Stimulated activated CD8-positive, alpha-beta memory T cell treated with anti-CD3 and anti-CD28 coated beads, Interleukin-2, amount 100 ng/mL, for 1 hour (primary cell): ENCODE data around the gene ZNF215.
"Not testable (repeated sequence)": the region's sequence is repeated elsewhere in the genome, so short reads cannot be mapped to it uniquely, and the experiment has no call there.

Experiments
- DNase-seq, 2 donors: peaks; one replicate each; pipeline ENCODE4 v3.0.0-alpha.2; 2020; ENCODE audit warnings: low read depth in 2 of 2

ZNF215 gene

DNA sequence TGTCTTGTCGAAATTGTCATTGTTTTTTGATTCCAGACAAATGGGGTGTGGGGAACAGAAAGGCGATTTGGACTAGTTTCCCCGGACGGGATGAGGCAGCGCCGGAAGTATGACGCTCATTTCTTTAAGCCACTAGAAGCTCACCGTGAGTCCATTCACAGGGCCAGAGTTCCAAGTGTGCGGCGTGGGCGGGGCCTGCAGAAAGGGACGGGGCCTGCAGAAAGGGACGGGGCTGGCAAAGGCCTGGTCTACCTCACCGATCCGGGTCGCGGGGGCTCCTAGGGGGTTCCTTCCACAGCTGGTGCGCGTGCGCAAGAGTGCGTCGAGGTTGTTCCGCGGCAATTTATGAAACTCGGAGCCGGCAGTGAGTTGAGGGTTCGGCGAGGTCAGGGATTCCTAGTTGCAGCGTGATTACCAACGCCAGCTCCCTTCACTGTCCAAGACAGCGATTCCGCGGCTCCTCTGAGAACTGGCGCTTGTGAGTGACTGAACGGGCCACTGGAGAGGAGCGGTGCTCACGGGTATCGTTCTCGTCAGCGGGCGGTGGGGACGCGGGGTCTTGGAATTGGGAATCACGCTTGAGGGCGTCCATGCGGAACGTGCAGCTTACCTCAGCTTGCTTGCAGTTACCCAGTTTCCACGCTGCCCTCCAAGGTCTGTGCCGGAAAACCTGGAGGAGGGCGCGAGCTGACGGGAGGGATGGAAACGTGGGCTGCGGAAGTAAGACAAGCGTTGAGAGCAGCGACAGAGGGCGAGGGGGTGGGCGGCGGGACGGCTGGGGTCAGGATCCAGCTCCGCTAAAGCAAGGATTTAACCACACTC is at the start of gene ZNF215:
TSS of gene ZNF215 (plus strand) at position 219 of the 822 bp plus-strand sequence. CDS start 5,847 bp downstream, outside the sequence.
- no peak for DNase-seq

DNA sequence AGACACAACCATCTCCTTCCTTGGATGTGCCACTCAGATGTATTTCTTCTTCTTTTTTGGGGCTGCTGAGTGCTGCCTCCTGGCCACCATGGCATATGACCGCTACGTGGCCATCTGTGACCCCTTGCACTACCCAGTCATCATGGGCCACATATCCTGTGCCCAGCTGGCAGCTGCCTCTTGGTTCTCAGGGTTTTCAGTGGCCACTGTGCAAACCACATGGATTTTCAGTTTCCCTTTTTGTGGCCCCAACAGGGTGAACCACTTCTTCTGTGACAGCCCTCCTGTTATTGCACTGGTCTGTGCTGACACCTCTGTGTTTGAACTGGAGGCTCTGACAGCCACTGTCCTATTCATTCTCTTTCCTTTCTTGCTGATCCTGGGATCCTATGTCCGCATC is 49.3 kb upstream of the ZNF215 start:
- no peak for DNase-seq

DNA sequence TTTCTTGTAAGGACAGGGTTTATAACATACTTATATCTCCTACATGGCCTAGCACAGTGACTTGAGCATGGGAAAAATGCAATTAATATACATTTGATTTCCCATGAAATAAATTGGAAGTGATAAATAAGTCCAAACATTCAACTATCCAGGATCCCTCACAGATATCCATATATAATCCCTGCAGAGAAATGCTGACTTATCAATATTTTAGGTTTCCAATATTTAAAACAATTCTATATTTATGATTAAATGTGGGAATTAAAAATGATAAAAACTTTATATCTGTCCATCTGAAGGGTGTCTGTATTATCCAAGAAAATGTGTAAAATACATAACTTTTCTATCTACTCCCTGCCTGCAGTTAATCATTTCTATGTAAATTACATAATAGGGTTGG is 43.5 kb upstream of the ZNF215 start:
- no peak for DNase-seq

DNA sequence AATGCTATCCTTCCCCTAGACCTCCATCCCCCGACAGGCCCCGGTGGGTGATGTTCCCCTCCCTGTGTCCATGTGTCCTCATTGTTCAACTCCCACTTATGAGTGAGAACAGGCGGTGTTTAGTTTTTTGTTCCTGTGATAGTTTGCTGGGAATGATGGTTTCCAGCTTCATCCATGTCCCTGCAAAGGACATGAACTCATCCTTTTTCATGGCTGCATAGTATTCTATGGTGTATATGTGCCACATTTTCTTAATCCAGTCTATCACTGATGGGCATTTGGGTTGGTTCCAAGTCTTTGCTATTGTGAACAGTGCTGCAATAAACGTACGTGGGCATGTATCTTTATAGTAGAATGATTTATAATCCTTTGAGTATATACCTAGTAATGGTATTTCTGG is 38.5 kb upstream of the ZNF215 start:
- not testable (repeated sequence) for DNase-seq

DNA sequence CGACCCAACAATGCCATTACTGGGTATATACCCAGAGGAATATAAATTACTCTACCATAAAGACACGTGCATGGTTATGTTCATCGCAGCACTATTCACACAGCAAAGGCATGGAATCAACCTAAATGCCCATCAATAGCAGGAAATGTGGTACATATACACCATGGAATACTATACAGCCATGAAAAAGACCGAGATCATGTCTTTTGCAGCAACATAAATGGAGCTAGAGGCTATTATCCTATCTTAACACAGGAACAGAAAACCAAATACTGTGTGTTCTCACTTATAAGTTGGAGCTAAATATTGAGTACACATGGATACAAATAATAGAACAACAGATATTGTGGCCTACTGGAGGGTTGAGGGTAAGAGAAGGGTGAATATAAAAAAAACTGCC is 37.4 kb upstream of the ZNF215 start:
- no peak for DNase-seq

DNA sequence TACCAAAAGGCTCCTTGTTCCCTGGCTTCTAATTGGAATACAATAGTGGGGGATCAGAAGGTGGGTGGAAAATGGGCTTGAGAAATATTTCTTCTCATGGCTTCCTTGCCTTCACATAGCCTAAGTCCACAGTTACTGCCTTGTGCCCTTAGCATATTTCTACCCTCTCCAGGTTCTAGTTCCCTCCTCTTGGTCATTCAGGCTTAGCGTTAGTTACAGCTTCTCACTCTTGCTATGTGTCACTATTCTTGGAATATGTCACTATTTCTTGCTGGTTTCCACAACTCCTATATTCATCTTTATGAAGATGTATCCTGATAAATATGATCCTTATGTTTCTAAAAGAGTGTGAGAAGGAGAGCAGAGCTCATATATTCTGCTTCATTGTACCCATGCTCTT is 36.4 kb upstream of the ZNF215 start:
- no peak for DNase-seq

DNA sequence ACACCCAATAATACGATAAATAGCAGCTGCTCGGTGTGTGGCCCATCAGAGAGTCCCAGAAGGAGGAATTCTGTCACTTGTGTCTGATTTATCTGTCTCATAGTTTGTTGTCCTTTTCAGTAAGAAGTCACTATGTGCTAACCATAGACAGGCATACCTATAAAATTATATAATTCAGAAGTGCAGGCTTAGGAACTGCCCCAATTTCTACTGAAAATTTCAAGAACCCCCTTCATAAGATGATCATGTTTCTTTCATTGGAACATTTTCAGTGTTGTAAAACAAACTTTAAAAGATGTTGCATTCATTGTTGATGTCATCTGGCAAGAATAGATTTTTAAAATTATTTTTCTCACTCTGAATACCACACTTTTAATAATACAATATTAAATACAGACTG is 33.8 kb upstream of the ZNF215 start, which contains the start of gene OR2D2:
TSS of gene OR2D2 (minus strand) at position 101 of the 400 bp plus-strand sequence. CDS start at position 101, 0 bp downstream.
- no peak for DNase-seq

DNA sequence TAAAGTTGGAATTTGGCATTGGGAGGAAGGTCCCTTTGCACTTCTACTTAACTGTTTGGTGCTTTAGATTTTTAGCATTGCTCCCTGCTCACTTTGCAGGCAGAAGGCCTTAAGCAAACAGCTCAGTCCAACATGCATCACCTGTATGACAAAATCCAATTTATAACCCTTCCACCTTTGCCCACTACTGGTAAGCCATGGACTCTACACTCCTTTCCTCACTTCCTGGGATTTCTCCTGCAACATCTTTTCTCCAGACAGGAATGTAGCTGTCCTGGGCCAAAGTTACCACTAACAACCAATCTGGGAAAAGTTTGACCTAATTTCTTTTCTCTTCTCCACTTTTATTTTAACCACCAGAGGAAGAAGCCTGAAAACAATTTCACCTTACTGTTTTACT is 32.1 kb upstream of the ZNF215 start:
- DNase-seq: no peak

DNA sequence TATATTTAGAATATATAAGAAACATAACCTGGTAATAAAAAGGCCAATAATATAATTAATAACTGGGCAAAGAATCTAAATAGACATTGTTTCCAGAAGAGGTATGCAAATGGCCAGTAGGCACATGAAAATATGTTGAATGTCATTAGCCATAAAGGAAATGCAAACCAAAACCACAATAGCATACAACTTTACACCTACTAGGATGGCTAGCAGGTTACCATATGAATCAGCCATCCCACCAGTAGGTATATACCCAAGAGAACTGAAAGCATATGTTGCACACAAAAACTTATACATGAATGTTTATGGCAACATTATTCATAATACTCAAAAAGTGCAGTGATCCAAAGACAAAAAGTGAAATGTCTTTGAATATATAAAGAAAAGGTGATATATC is 31.2 kb upstream of the ZNF215 start:
- DNase-seq: no peak

DNA sequence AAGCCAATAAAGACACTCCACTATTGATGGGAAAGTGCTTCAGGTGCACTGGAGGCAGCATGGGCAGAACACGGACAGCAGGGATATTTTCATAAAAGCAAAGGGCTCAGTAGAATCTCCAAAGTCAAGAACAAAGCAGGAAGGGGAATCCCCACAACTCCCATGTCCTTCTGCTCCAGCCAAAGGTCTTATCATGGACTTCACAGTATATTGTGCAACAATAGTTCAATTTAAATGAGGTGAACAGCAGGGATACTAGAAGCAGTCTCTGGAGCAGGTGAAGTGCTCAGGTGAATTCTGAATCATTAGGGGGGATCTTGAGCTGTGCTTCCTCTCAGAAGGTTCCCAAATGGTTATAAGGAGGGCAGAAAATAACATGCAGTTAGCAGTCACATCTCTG is 27.3 kb upstream of the ZNF215 start:
- DNase-seq: no peak

DNA sequence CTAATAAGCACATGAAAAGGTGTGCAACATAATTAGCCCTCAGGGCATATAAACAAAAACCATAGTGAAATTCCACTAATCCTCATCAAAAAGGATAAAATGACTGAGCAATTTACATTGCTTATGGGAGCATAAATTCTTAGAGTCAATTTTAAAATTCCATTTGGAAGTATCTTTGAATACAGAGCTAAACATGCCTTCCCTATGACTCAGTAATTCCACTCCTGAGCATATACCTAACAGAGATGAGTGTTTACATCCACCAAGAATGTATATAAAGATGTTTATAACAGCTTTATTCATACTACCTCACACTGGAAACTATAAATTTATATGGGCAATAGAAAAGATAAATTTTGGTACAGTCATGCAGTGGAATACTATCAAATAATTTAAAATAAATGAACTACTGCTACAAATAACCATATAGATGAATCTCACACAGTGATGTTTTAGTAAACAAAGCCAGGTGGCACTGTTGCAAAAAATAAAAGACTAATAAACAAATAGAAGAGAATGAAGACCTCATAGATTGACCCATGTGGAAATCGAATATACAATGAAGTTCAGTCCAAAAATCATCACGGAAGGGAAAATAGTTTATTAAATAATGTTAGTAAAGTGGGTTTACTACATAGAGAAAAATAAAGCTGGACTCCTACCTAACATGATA is 25.8 kb upstream of the ZNF215 start:
- no peak for DNase-seq

DNA sequence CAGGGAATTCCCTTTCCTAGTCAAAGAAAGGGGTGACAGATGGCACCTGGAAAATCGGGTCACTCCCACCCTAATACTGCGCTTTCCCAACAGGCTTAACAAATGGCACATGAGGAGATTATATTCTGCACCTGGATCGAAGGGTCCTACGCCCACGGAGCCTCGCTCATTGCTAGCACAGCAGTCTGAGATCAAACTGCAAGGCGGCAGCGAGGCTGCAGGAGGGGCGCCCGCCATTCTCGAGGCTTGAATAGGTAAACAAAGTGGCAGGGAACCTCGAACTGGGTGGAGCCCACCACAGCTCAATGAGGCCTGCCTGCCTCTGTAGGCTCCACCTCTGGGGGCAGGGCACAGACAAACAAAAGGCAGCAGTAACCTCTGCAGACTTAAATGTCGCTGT is 21.4 kb upstream of the ZNF215 start:
- not testable (repeated sequence) for DNase-seq

DNA sequence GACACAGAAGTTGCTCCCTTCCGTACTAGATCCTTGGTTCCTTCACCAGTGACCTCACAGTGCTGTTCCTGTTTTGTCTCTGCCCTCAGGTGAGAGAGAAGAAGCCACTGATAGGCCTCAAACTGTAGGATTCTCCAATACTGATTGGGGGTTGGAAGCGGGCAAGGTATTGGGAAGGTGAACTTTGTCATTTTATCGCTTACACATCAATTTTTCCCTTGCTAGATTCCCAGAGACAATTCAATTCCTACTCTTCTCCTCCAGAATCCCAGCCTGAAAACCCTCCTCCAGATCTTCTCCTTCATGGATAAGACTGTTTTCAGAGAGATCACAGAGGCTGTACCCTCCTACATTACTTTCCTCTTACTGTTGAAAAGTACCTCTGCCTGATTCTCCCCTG is 14.8 kb upstream of the ZNF215 start:
- no peak for DNase-seq

DNA sequence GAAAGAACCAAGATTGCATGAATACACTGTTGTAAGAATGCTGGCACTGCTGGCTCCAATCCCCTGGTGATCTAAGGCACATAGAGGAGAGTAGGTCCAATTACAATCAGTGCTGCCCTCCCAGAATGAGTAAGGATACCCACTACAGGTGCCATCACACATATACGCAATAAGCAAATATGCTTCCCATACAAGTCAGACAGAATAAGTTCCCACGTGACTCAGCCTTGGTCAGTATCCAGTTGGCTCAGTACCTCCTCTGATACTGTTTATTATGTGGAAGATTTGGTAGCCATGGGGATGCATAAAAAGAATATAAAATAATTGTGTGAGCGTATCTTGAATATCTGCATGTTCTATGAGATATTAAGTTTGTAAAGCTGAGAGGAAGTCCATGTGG is 14.3 kb upstream of the ZNF215 start:
- DNase-seq: no peak

DNA sequence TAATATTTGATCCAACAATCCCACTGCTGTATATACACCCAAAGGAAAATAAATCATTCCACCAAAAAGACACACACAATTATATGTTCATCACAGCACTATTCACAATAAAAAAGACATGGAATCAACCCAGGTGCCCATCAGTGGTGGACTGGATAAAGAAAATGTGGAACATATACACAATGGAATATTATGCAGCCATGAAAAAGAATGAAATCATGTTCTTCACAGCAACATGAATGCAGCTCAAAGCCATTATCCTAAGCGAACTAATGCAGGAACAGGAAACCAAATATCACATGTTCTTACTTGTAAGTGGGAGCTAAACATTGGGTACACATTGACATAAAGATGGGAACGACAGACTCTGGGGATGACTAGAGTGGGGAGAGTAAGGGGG is 6.5 kb upstream of the ZNF215 start:
- DNase-seq: no peak

DNA sequence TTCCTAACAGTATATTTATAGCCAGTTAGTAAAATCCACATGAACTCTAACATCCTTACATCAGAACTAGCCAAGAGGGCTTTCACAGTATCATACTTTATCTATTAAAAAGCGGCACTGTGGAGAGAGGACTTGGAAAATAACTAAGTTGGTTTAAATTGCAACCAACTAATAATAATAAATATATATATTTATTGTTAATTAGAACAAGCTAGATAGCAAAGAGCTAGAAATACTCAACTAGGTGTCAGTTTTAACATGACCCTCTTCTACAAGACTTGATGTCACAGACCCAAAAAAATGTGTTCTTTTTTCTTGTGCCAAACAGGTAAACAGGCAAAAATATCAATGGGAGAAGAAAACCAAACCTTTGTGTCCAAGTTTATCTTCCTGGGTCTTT is 5.5 kb upstream of the ZNF215 start, which contains the start of gene OR2D3:
TSS of gene OR2D3 (plus strand) at position 301 of the 400 bp plus-strand sequence. CDS start at position 301, 0 bp downstream.
- no peak for DNase-seq

DNA sequence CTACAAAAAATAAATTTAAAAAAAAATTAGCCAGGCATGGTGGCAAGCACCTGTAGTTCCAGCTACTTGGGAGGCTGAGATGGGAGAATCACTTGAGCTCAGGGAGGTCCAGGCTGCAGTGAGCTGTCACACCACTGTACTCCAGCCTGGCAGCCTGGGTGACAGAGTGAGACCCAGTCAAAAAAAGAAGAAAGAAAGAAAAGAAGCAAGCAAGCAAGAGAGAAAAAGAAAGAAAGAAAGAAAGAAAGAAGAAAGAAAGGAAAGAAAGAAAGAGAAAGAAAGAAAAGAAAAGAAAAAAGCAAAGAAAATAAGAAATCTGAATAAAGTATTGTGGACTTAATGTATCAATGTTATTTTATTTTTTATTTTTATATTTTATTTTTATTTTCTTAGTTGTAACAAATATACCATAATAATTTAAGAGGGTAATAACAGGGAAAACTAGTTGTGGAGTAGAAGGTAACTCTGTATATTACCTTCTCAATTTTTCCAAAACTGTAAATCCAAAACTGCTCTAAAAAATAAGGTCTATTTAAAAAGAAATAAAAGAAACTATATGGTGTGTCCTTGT is 1.1 kb upstream of the ZNF215 start:
- no peak for DNase-seq

DNA sequence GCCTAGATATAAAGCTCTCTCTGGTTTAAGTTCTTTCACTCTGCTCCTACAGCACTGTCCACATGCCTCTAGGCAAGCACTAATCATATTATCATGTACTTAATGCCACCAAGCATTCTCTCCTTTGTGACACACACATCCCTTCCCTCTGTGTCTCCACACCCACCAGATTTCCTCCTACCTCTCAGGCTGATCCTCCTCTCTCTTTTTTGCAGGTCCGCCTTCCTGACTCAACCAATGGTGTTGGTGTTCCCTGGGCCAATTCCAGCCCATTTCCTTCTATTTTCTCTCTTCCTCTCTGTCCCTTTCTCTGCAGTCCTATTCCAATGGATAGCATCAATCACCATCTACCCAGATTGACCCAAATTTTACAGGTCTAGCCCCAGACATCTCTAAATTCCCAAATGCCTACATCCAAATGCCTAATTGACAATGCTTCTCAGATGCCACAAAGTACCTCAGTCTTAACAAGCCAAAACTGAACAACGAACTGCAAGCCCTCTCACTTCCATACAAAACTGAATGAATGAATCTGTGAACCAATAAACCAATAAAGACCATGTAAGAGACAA is 504 bp upstream of the ZNF215 start:
- DNase-seq: no peak

DNA sequence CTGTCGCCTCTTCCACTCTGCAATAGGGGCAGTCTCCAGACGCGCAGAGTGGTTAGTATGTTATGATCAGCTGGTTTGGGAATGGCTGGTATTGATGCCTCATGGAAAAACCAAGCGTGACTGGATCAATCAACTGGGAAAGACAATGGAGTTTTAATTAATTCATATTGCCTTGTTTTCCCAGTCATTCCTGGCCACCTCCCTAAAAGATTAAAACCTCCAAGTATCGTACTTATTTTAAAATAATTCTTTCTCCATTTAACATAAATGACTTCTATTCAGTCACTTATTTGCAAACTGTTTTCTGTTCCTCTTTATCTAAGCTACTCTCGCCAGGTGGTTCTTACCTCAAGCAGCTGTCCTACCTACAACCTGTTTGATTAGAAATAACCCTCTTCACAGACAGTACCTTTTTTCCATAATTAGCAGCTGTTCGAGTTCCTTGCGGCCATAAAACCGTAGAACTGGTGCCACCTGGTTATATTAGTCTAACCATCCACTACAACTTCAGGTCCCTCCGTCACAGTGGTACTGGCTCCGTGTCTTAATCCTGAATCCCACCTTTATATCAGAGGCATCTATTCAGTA is 898 bp downstream of the ZNF215 start:
- no peak for DNase-seq

DNA sequence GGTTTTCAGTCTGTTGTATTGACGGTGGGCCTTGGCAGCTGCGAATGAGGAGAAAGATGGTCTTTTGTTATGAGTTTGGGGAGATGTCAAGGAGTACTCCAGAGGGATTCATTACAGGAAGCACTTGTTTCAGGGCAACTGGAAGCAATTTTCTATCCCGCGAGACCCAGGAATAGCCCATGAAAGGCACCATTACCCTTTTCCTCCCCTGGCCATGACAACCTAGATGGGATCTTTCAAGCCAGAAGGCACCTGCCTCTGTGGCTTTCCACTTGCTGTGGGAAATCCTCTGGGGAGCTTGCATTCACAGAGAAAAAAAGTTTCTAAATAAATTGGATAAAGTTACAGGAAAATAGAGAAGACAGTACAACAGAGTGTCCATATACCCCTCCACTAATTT is 2.7 kb downstream of the ZNF215 start:
- no peak for DNase-seq

DNA sequence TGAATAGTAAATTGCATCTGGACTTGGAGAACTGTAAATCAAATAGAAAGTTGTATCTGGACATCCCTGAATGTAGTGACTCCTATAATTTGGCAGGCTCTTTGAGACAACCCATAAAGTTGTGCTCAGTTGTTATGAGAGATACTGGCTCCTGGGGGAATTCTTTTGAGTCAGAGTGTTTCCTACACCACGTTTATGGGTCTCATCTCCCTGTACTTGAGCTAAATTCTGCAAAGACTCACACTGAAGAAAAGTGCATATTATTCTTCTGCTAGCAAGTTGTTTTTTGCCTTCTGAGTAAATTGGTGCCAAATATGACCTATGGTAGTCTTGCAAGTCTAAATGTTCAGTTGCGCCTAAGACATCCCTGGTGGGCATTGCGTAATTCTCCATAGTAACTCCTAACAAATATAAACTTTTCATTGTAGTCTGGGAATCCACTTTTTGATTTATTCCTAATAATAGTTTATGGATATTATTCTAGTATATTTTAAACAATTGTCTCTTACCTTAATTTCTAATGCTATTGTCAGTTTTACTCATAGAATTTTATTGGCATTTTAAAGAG is 5.0 kb downstream of the ZNF215 start:
- no peak for DNase-seq

DNA sequence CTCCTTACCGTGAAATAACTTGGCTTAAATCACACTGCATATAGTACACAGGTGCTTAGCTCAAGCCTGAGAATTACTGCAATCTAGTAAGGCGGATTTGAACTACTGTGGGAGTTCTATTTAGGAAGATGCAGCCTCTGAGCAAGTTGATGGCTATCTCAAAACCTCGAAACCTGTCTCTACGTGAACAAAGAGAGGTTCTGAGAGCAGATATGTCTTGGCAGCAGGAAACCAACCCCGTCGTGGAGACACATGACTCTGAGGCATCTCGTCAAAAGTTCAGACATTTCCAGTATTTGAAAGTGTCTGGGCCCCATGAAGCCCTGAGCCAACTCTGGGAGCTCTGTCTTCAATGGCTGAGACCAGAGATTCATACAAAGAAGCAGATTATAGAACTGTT is 5.9 kb downstream of the ZNF215 start:
- DNase-seq: no peak
